SK-N-MC (cell line): ENCODE data around the gene TNRC6C.
A peak's percentile ranks its signal among the peaks of the same experiment; 100 is the strongest.
"Not testable (repeated sequence)": the region's sequence is repeated elsewhere in the genome, so short reads cannot be mapped to it uniquely, and the experiment has no call there.

ENCODE experiments used
- DNase-seq: peaks from one replicate; pipeline ENCODE4 v3.0.0-alpha.2; 2011; ENCODE audit warnings: low read depth, low spot score
- H3K27ac ChIP-seq: fragments of 200-600 bp; sonication (generic); 2 replicates; pipeline ENCODE4 v1.5.1; 2016; ENCODE audit warnings: mixed run types
- H3K36me3 ChIP-seq: fragments of 200-600 bp; sonication (generic); 2 replicates; pipeline ENCODE4 v1.6.1; 2017; ENCODE audit warnings: antibody characterized with exemption, low read length, mixed read lengths; ENCODE audit not compliant: insufficient read depth
- H3K4me3 ChIP-seq: fragments of 200-600 bp; sonication (generic); 2 replicates; pipeline ENCODE4 v1.5.1; 2016
- H3K9ac ChIP-seq: fragments of 200-600 bp; sonication (generic); 2 replicates; pipeline ENCODE4 v1.8.0; 2017; ENCODE audit warnings: mixed run types, mixed read lengths; ENCODE audit not compliant: insufficient read length
- H3K9me3 ChIP-seq: fragments of 200-600 bp; sonication (generic); 2 replicates; pipeline ENCODE4 v1.6.1; 2017; ENCODE audit warnings: low read depth, mild to moderate bottlenecking, antibody characterized with exemption, low read length, moderate library complexity, mixed read lengths
- EZH2 ChIP-seq: fragments of 200-600 bp; sonication (generic); IDR thresholded peaks from one replicate; pipeline ENCODE4 v1.6.1; 2017; ENCODE audit warnings: antibody characterized with exemption
- FOXP2 ChIP-seq: optimal IDR thresholded peaks from 2 replicates; pipeline ENCODE3; 2011; ENCODE audit warnings: mild to moderate bottlenecking, moderate library complexity; ENCODE audit not compliant: insufficient read depth; ENCODE audit errors: extremely low read length, control extremely low read depth
- POLR2AphosphoS5 ChIP-seq: IDR thresholded peaks from 2 replicates; pipeline ENCODE4 v1.6.1; 2012; ENCODE audit warnings: mild to moderate bottlenecking, low read depth, low read length, borderline replicate concordance

TNRC6C gene

DNA sequence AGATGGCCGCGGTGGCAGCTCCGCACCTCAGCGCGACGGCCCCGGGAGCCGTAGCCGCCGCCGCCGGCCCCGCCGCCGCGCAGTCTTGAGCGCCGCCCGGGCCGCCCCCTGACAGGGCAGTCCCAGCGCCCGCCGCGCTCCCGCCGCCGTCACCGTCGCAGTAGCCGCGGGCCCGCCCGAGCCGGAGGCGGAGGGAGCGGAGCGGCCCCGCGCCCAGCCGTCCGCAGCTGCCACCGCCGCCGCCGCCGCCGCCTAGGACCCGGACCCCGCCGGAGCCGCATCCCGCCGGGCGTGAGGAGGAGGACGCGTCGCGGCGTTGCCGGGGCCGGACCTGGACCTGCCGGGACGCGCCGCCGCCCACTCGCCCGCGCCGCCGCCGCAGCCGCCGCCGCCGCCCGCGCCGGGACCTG, 218 bp downstream of the TNRC6C start:
- Histone ChIP-seq H3K9ac (no peak overlapping the region), H3K36me3 (no peaks in the 10 kb centered on the region), H3K27ac (no peak overlapping the region), H3K4me3 (peak overlapping the region; percentile 78), H3K9me3 (no peaks in the 10 kb centered on the region)
- no peak for TF ChIP-seq POLR2AphosphoS5
- no peak for TF ChIP-seq FOXP2
- TF ChIP-seq EZH2 = no peak
- no peak for DNase-seq

DNA sequence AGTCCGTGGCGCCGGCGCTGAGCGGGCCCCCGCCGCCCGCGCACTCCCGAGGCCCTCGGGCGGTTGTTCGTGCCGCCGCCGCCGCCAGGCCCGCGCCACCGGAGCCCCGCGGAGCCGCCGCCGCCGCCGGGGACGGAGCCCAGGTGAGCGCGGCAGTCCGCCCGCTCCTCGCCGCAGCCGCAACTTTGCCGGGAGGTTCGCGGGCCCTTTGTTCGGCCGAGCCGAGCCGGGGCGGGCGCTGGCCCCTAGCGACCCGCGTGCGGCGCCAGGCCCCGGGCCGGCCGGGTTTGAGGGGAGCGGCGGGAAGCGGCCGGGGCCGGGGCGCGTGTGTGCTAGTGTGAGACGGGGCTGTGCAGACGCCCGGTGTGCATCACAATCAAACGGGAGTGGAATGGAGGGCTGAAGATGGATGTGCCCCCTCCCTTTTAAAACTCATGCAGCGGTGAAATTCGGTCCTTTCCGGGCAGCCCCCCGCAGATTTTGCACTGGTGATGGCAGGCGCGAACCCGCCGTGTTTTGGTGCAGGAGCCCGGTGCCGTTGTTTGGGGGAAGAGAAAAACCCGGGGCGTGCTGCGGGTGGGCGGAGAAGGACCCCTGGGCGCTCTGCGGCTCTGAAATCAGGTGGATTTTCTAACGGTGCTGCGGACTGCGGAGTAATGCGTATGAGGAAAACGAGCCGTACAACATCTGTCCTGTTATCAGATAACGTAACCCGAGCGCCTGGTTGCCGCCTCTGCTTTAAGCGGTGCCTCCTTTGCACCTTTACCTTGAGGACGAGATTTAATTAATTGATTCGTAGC, 823 bp downstream of the TNRC6C start:
- Histone ChIP-seq H3K9me3 (no peaks in the 10 kb centered on the region), H3K4me3 (peak overlapping the region; percentile 88), H3K36me3 (no peaks in the 10 kb centered on the region), H3K27ac (no peak overlapping the region), H3K9ac (peak overlapping the region; percentile 67)
- DNase-seq = no peak
- no peak for TF ChIP-seq POLR2AphosphoS5
- TF ChIP-seq FOXP2 = no peak
- no peak for TF ChIP-seq EZH2

- Histone ChIP-seq H3K9ac (no peak overlapping the region), H3K36me3 (no peaks in the 10 kb centered on the region), H3K9me3 (no peaks in the 10 kb centered on the region), H3K4me3 (peak overlapping the region; percentile 88), H3K27ac (no peak overlapping the region)
- no peak for DNase-seq
- TF ChIP-seq POLR2AphosphoS5 (no peak), EZH2 (no peak), FOXP2 (no peak)
These were observed 1.5 kb downstream of the TNRC6C start for GRCh38 chr17:77959926-77960521.

GRCh38 chr17:77961741-77962140, 3.2 kb downstream of the TNRC6C start:
- H3K36me3 ChIP-seq = no peaks in the 10 kb centered on the region
- DNase-seq = no peak
- H3K9ac ChIP-seq = no peak overlapping the region
- no peak overlapping the region for H3K27ac ChIP-seq
- H3K4me3 ChIP-seq = no peak overlapping the region
- TF ChIP-seq EZH2 = no peak
- no peak for TF ChIP-seq FOXP2
- TF ChIP-seq POLR2AphosphoS5 = no peak
- H3K9me3 ChIP-seq = no peaks in the 10 kb centered on the region

GRCh38 chr17:77962348-77962747, 3.8 kb downstream of the TNRC6C start:
- no peak overlapping the region for H3K9ac ChIP-seq
- TF ChIP-seq POLR2AphosphoS5 (no peak), FOXP2 (no peak), EZH2 (no peak)
- H3K4me3 ChIP-seq = no peak overlapping the region
- no peaks in the 10 kb centered on the region for H3K36me3 ChIP-seq
- no peak overlapping the region for H3K27ac ChIP-seq
- no peaks in the 10 kb centered on the region for H3K9me3 ChIP-seq
- no peak for DNase-seq

DNA sequence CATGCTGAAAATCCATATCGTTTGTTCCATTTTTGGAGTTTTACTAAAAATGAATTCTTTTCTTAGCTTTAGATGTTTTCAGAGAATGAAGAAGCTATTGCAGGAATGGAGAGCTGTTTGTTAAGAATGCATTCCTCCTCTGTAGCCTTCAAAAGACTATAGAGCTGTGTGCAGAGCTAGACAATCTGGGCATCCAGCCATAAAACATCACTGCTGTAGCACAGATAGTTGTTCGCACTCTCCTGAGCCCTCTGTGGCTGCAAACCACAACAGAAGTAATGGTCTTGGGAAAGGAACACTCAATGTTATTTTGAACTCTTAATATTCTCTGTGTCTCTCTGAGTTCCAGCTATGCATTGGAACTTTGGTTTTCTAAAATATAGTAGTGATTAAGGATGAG, 4.9 kb downstream of the TNRC6C start:
- H3K4me3 ChIP-seq = no peak overlapping the region; the same call in 1 of the 2 replicates
- peak; percentile 37 for DNase-seq
- H3K36me3 ChIP-seq = no peaks in the 10 kb centered on the region
- TF ChIP-seq FOXP2 = no peak
- no peak for TF ChIP-seq POLR2AphosphoS5
- no peak for TF ChIP-seq EZH2
- no peaks in the 10 kb centered on the region for H3K9me3 ChIP-seq
- no peak overlapping the region for H3K9ac ChIP-seq
- H3K27ac ChIP-seq = no peak overlapping the region

DNA sequence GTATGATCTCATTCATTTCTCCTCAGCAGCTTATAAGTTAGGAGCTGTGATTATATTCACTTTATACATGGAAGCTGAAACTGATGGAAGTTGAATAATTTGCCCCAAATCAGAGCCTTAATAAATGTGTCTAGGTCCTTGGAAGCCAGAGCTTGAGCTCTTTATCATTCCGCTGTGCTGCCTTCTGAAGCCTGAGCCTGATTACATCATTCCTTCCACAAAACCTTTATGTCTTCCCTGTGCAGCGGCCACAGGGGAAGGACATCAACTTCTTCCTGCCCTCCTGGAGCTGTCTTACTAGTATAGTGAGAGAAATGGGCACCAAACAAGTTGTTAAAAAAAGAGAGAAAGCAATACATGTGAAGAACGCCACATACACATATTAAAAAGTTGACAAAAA, 6.8 kb downstream of the TNRC6C start:
- Histone ChIP-seq H3K4me3 (no peak overlapping the region), H3K9ac (no peak overlapping the region), H3K27ac (no peak overlapping the region), H3K36me3 (no peaks in the 10 kb centered on the region), H3K9me3 (no peaks in the 10 kb centered on the region)
- DNase-seq = no peak
- TF ChIP-seq EZH2 = no peak
- no peak for TF ChIP-seq FOXP2
- no peak for TF ChIP-seq POLR2AphosphoS5

DNA sequence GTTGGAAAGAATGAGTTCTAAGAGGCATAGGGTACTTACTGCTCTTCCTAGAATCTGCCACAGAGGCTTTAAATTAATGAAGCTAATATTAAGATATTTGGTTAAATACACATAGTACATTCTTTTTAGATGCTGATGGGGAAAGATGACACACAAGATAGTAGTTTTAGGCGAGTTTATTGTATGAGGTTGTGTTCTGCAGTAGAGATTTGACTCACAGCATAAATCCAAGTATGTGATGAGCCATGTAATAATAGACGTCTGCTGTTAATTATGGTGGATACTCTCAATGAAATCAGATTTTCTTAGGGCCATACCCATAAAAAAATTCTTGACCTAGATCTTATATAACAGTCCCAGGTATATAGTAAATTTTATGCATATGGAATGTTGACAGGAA, 8.0 kb downstream of the TNRC6C start:
- Histone ChIP-seq H3K4me3 (no peak overlapping the region), H3K27ac (no peak overlapping the region)
- no peak for TF ChIP-seq POLR2AphosphoS5
- no peak for TF ChIP-seq FOXP2
- TF ChIP-seq EZH2 = no peak

GRCh38 chr17:77968788-77969187, 10.3 kb downstream of the TNRC6C start:
- Histone ChIP-seq H3K4me3 (no peak overlapping the region), H3K9me3 (no peaks in the 10 kb centered on the region), H3K36me3 (no peaks in the 10 kb centered on the region), H3K27ac (no peak overlapping the region), H3K9ac (no peak overlapping the region)
- TF ChIP-seq EZH2 (no peak), POLR2AphosphoS5 (no peak), FOXP2 (no peak)
- DNase-seq = no peak

More for the DNA sequence above, 8.0 kb downstream of the TNRC6C start:
- DNase-seq = no peak
- Histone ChIP-seq H3K9me3 (no peaks in the 10 kb centered on the region), H3K36me3 (no peaks in the 10 kb centered on the region), H3K9ac (no peak overlapping the region)

DNA sequence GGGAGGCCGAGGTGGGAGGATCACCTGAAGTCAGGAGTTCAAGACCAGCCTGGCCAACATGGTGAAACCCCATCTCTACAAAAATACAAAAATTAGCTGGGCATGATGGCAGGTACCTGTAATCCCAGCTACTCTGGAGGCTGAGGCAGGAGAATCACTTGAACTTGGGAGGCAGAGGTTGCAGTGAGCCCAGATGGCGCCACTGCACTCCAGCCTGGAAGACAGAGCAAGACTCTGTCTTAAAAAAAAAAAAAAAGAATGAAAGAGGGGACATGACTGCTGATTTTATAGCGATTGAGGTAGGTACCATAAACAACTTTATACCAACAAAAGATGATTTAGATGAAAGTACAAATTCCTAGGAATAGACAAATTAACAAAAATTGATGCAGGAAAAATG, 13.8 kb downstream of the TNRC6C start:
- H3K4me3 ChIP-seq, DNase-seq, H3K9ac ChIP-seq, H3K27ac ChIP-seq, H3K9me3 ChIP-seq, H3K36me3 ChIP-seq: not testable (repeated sequence)
